ENCODE data around the gene TEX48. TPM values are rescaled to one million over a fixed set of nuclear protein-coding genes. Genes with fewer than 3 reads are reported as not detected.

Gene TEX48
- total RNA-seq, 6 experiments from 2014 or later: not detected

DNA sequence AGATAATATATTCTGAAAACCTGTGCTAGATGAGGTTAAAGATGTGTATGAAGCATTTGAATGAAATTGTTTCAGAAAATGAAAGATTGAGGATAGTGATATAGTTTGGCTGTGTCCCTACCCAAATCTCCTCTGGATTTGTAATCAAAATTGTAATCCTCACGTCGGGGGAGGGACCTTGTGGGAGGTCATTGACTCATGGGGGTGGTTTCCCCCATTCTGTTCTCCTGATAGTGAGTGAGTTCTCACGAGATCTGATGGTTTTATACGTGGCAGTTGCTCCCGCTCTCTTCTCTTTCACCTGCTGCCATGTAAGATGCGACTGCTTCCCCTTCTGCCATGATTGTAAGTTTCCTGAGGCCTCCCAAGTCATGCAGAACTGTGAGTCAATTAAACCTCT is 2.0 kb upstream of the TEX48 start:
- TF ChIP-seq, protein P1, sequence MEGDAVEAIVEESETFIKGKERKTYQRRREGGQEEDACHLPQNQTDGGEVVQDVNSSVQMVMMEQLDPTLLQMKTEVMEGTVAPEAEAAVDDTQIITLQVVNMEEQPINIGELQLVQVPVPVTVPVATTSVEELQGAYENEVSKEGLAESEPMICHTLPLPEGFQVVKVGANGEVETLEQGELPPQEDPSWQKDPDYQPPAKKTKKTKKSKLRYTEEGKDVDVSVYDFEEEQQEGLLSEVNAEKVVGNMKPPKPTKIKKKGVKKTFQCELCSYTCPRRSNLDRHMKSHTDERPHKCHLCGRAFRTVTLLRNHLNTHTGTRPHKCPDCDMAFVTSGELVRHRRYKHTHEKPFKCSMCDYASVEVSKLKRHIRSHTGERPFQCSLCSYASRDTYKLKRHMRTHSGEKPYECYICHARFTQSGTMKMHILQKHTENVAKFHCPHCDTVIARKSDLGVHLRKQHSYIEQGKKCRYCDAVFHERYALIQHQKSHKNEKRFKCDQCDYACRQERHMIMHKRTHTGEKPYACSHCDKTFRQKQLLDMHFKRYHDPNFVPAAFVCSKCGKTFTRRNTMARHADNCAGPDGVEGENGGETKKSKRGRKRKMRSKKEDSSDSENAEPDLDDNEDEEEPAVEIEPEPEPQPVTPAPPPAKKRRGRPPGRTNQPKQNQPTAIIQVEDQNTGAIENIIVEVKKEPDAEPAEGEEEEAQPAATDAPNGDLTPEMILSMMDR (IDR thresholded peaks at IDR 0.05): no peak
- peaks cover 6% of the 10 kb centered on the region for H3K27me3 Mint-ChIP-seq (ENCODE audit: insufficient read depth)
- H3K27ac Mint-ChIP-seq: no peak overlapping the region
- no peak overlapping the region for H3K4me3 Mint-ChIP-seq
- H3K4me1 Mint-ChIP-seq (ENCODE audit: low read depth): peaks cover 52% of the 10 kb centered on the region
- no peak for DNase-seq
- 0 out of 2 replicates have a peak, but pooled peaks cover 3% of the 10 kb centered on the region for H3K9me3 Mint-ChIP-seq
- peaks cover 14% of the 10 kb centered on the region for H3K36me3 Mint-ChIP-seq (ENCODE audit: low read depth)

DNA sequence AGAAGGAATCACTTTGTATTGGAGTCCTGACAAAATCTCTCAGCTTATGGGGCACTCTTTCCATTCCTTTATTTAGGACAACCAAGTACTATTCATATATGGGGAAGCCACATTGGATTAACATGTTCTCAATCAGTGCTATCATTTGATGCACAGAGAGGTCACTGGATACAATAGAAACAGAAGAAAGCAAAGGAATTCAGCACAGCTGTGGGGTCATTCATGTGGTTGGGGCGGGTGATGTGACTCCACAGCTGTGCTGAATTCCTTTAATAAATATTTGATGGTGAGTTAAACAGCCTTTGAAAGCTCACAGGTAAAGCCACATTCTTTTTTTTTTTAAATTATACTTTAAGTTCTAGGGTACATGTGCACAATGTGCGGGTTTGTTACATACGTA is 854 bp upstream of the TEX48 start:
- H3K4me1 Mint-ChIP-seq (ENCODE audit: low read depth): peaks cover 57% of the 10 kb centered on the region
- H3K9me3 Mint-ChIP-seq: 0 out of 2 replicates have a peak, but pooled peaks cover 3% of the 10 kb centered on the region
- H3K36me3 Mint-ChIP-seq (ENCODE audit: low read depth): peaks cover 5% of the 10 kb centered on the region
- TF ChIP-seq, protein P1 (IDR thresholded peaks at IDR 0.05): no peak
- no peak for DNase-seq
- H3K4me3 Mint-ChIP-seq: no peak overlapping the region
- H3K27me3 Mint-ChIP-seq (ENCODE audit: insufficient read depth): no peaks in the 10 kb centered on the region; the same call in 1 of the 2 replicates
- H3K27ac Mint-ChIP-seq: no peak overlapping the region

DNA sequence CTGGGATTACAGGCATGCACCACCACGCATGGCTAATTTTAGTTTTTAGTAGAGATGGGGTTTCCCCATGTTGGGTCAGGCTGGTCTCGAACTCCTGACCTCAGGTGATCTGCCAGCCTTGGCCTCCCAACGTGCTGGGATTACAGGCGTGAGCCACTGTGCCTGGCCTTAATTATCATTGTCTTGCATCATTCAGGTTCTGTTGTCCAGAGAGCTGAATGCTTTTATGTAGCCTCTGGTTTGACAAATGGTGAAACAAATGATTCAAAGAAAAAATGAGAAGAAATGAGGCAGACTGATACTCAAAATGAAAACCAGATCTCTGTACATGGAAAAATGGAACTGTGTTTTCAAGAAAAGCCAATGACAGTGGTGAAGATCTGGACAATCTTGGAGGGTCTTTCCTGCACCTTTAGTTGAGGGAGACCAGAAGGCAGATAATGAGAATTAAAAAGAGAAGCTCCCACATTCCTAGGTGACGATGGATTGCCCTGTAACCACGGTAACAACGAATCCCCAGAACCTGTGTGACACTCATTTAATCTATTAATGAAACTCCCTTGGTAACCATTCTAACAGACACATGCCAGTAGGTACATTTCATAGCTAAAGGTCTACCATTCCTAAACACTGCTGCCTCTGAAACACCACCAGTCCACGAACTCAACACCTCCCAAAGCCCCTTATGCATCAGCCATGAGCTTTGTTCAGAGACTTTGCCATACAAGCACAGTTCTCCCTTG is 1.6 kb downstream of the TEX48 start:
- no peak overlapping the region for H3K4me3 Mint-ChIP-seq
- H3K4me1 Mint-ChIP-seq (ENCODE audit: low read depth): peaks cover 58% of the 10 kb centered on the region
- H3K27me3 Mint-ChIP-seq (ENCODE audit: insufficient read depth): no peaks in the 10 kb centered on the region
- no peaks in the 10 kb centered on the region for H3K9me3 Mint-ChIP-seq
- TF ChIP-seq, protein P1 (IDR thresholded peaks at IDR 0.05): no peak
- no peak overlapping the region for H3K27ac Mint-ChIP-seq
- DNase-seq: peak; percentile 9
- H3K36me3 Mint-ChIP-seq (ENCODE audit: low read depth): no peaks in the 10 kb centered on the region

DNA sequence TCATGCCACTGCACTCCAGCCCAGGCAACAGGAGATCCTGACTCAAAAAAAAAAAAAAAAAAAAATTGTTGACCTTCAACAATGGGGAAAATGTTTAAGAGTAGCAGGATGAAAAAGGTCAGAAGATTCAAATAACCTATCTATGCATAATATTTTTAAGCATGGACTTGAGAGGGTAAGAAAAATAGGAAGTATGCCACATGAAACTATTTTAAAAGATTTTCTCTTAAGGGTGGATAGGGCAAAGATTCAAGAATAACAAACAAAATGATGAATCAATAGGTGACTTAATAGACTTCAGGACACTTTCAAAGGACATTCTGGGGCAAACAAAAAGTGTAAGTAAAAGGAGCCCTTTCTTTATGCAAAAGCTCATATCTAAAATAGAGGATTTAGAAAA is 3.2 kb downstream of the TEX48 start:
- Mint-ChIP-seq H3K27ac (peak overlapping the region; percentile 86; the same call in 1 of the 2 replicates), H3K36me3 (ENCODE audit: low read depth) (no peaks in the 10 kb centered on the region), H3K27me3 (ENCODE audit: insufficient read depth) (no peaks in the 10 kb centered on the region; the same call in 1 of the 2 replicates), H3K9me3 (no peaks in the 10 kb centered on the region), H3K4me1 (ENCODE audit: low read depth) (peaks cover 74% of the 10 kb centered on the region), H3K4me3 (no peak overlapping the region)
- TF ChIP-seq, protein P1 (IDR thresholded peaks at IDR 0.05): no peak
- DNase-seq: no peak

DNA sequence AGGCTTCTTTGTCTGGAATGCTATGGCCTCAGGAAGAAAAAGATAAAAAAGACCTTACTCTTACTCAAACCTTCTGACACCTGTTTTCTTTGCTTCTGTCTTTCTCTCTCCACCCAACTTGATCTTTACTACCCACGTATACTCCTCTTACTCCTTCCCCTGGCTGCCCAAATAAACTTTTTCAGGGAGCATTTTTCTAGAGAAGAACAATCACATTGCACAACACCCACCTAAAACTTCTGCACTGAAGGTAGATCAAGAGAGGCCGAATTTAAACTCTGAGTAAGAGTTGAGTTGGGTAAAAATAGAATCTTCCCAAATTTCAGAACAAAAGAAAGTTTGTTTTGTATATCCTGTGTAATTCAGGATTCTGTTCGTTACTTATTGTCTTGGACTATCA is 3.9 kb downstream of the TEX48 start:
- no peaks in the 10 kb centered on the region; the same call in 1 of the 2 replicates for H3K27me3 Mint-ChIP-seq (ENCODE audit: insufficient read depth)
- H3K4me3 Mint-ChIP-seq: peak overlapping the region; percentile 63
- DNase-seq: no peak
- TF ChIP-seq, protein P1 (IDR thresholded peaks at IDR 0.05): no peak
- H3K27ac Mint-ChIP-seq: peak overlapping the region; percentile 86
- H3K36me3 Mint-ChIP-seq (ENCODE audit: low read depth): no peaks in the 10 kb centered on the region
- H3K9me3 Mint-ChIP-seq: no peaks in the 10 kb centered on the region
- peaks cover 74% of the 10 kb centered on the region for H3K4me1 Mint-ChIP-seq (ENCODE audit: low read depth)

All from HFFc6 (cell line).